H9 (cell line): ENCODE data around the gene ADGRD1. TPM values are rescaled to one million over a fixed set of nuclear protein-coding genes. Genes with fewer than 3 reads are reported as not detected.
"Not testable (repeated sequence)": the region's sequence is repeated elsewhere in the genome, so short reads cannot be mapped to it uniquely, and the experiment has no call there.

ENCODE experiments used
- DNase-seq: peaks from one replicate; pipeline ENCODE4 v3.0.0-alpha.2; 2017
- H2AFZ ChIP-seq: one replicate; pipeline ENCODE4 v1.6.1; 2013; ENCODE audit warnings: mild to moderate bottlenecking, low read length, control low read depth, moderate library complexity
- H2AK5ac ChIP-seq: 2 replicates; pipeline ENCODE4 v1.6.1; 2013; ENCODE audit warnings: low read length, control low read depth, mixed read lengths; ENCODE audit not compliant: insufficient read length
- H2BK120ac ChIP-seq: one replicate; pipeline ENCODE4 v1.6.1; 2013; ENCODE audit warnings: low read depth, mild to moderate bottlenecking, low read length, control low read depth, inconsistent platforms; ENCODE audit not compliant: poor library complexity, severe bottlenecking
- H2BK12ac ChIP-seq: 2 replicates; pipeline ENCODE4 v1.6.1; 2013; ENCODE audit warnings: low read length, control low read depth, mixed read lengths, low read depth; ENCODE audit not compliant: insufficient read length
- H2BK15ac ChIP-seq: 2 replicates; pipeline ENCODE4 v1.6.1; 2013; ENCODE audit warnings: low read depth, low read length, control low read depth
- H2BK20ac ChIP-seq: one replicate; pipeline ENCODE4 v1.6.1; 2013; ENCODE audit warnings: low read depth, mild to moderate bottlenecking, low read length, control low read depth, inconsistent platforms; ENCODE audit not compliant: poor library complexity, severe bottlenecking
- H2BK5ac ChIP-seq: 2 replicates; pipeline ENCODE4 v1.6.1; 2013; ENCODE audit warnings: low read length, control low read depth, mixed read lengths; ENCODE audit not compliant: insufficient read length
- H3K14ac ChIP-seq: 2 replicates; pipeline ENCODE4 v1.6.1; 2013; ENCODE audit warnings: low read length, control low read depth; ENCODE audit not compliant: insufficient read depth
- H3K18ac ChIP-seq: 2 replicates; pipeline ENCODE4 v1.6.1; 2013; ENCODE audit warnings: low read depth, mild to moderate bottlenecking, mixed read lengths, low read length, control low read depth; ENCODE audit not compliant: insufficient read length
- H3K23ac ChIP-seq: 2 replicates; pipeline ENCODE4 v1.6.1; 2013; ENCODE audit warnings: low read length, control low read depth, mixed read lengths, low read depth; ENCODE audit not compliant: insufficient read length
- H3K23me2 ChIP-seq: 2 replicates; pipeline ENCODE4 v1.6.1; 2013; ENCODE audit warnings: low read depth, mild to moderate bottlenecking, mixed read lengths, low read length, control low read depth; ENCODE audit not compliant: insufficient read length, poor library complexity, severe bottlenecking
- H3K27ac ChIP-seq: 2 replicates; pipeline ENCODE4 v1.5.1; 2013; ENCODE audit warnings: low read length, control low read depth, mixed read lengths, low read depth; ENCODE audit not compliant: insufficient read length
- H3K27me3 ChIP-seq: 2 replicates; pipeline ENCODE4 v1.6.1; 2013; ENCODE audit warnings: low read length, control low read depth, inconsistent platforms; ENCODE audit not compliant: insufficient read depth
- H3K4ac ChIP-seq: 2 replicates; pipeline ENCODE4 v1.6.1; 2013; ENCODE audit warnings: low read depth, mild to moderate bottlenecking, control low read depth, inconsistent platforms, low read length, moderate library complexity
- H3K4me1 ChIP-seq: 2 replicates; pipeline ENCODE4 v1.6.1; 2013; ENCODE audit warnings: low read length, control low read depth, inconsistent platforms; ENCODE audit not compliant: insufficient read depth
- H3K4me2 ChIP-seq: 2 replicates; pipeline ENCODE4 v1.6.1; 2013; ENCODE audit warnings: low read length, control low read depth, mixed read lengths; ENCODE audit not compliant: insufficient read length, insufficient read depth
- H3K56ac ChIP-seq: 2 replicates; pipeline ENCODE4 v1.6.1; 2013; ENCODE audit warnings: low read depth, mild to moderate bottlenecking, mixed read lengths, low read length, control low read depth; ENCODE audit not compliant: insufficient read length
- H3K79me1 ChIP-seq: 2 replicates; pipeline ENCODE4 v1.6.1; 2013; ENCODE audit warnings: low read depth, mild to moderate bottlenecking, moderate library complexity, low read length, control low read depth, inconsistent platforms; ENCODE audit not compliant: insufficient read depth, poor library complexity, severe bottlenecking
- H3K79me2 ChIP-seq: 2 replicates; pipeline ENCODE4 v1.6.1; 2013; ENCODE audit warnings: low read length, control low read depth, inconsistent platforms; ENCODE audit not compliant: insufficient read depth
- H3K9ac ChIP-seq: 2 replicates; pipeline ENCODE4 v1.6.1; 2013; ENCODE audit warnings: low read length, control low read depth, mixed read lengths; ENCODE audit not compliant: insufficient read length; ENCODE audit errors: extremely low read depth
- H3K9me3 ChIP-seq: one replicate; pipeline ENCODE4 v1.6.1; 2013; ENCODE audit warnings: low read depth, low read length, inconsistent platforms; ENCODE audit not compliant: control insufficient read depth
- H3T11ph ChIP-seq: one replicate; pipeline ENCODE4 v1.6.1; 2013; ENCODE audit warnings: mild to moderate bottlenecking, low read length, control low read depth, inconsistent platforms
- H4K20me1 ChIP-seq: one replicate; pipeline ENCODE4 v1.6.1; 2013; ENCODE audit not compliant: control insufficient read depth, insufficient read length, insufficient read depth
- H4K5ac ChIP-seq: 2 replicates; pipeline ENCODE4 v1.6.1; 2013; ENCODE audit warnings: low read depth, mild to moderate bottlenecking, mixed read lengths, low read length, control low read depth; ENCODE audit not compliant: insufficient read length
- H4K8ac ChIP-seq: replicated peaks from 2 replicates; pipeline ENCODE4 v1.6.1; 2013; ENCODE audit warnings: low read length, control low read depth, mixed read lengths, low read depth; ENCODE audit not compliant: insufficient read length
- H4K91ac ChIP-seq: 2 replicates; pipeline ENCODE4 v1.6.1; 2013; ENCODE audit warnings: low read depth, mild to moderate bottlenecking, moderate library complexity, mixed read lengths, low read length, control low read depth; ENCODE audit not compliant: insufficient read length
- H3K27ac Mint-ChIP-seq, 3 experiments: 2 replicates in 2 of 3; 3 replicates in 1 of 3; pipeline ENCODE4 v1.8.0; 2020 to 2021; ENCODE audit warnings: mixed read lengths in 3 of 3, mild to moderate bottlenecking in 1 of 3, moderate library complexity in 1 of 3
- H3K27me3 Mint-ChIP-seq: 2 replicates; pipeline ENCODE4 v1.8.0; 2021; ENCODE audit warnings: low read depth, mild to moderate bottlenecking, moderate library complexity, mixed read lengths
- H3K36me3 Mint-ChIP-seq, 3 experiments: 2 replicates in 2 of 3; 3 replicates in 1 of 3; pipeline ENCODE4 v1.8.0; 2020 to 2021; ENCODE audit warnings: low read depth in 3 of 3, mixed read lengths in 3 of 3; ENCODE audit not compliant: insufficient read depth in 1 of 3
- H3K4me1 Mint-ChIP-seq, 2 experiments: 2 replicates each; pipeline ENCODE4 v1.8.0; 2020; ENCODE audit warnings: mixed read lengths in 2 of 2
- H3K4me3 Mint-ChIP-seq, 2 experiments: 2 replicates in 1 of 2; 3 replicates in 1 of 2; pipeline ENCODE4 v1.8.0; 2020 to 2021; ENCODE audit warnings: mild to moderate bottlenecking in 2 of 2, mixed read lengths in 2 of 2, moderate library complexity in 1 of 2
- H3K9me3 Mint-ChIP-seq, 2 experiments: 2 replicates in 1 of 2; 3 replicates in 1 of 2; pipeline ENCODE4 v1.8.0; 2020; ENCODE audit warnings: mild to moderate bottlenecking in 2 of 2, mixed read lengths in 2 of 2, moderate library complexity in 1 of 2
- WGBS: extraction: QIAGEN DNeasy Blood & Tissue Kit; methylation state at CpG from one replicate; pipeline ENCODE4 v1.1.7; 2013; ENCODE audit warnings: missing lambda C conversion rate, low lambda C conversion rate, mixed read lengths; ENCODE audit not compliant: insufficient read length; ENCODE audit errors: extremely low coverage; 5-methylcytosine and 5-hydroxymethylcytosine counted together
- total RNA-seq: library from RNA; stranded (reverse); gene quantifications from 2 replicates; pipeline ENCODE4 v1.2.1, GENCODE V29; 2021
- TF ChIP-seq, protein P1 (sequence below): fragments of 200-600 bp; sonication (generic); conservative IDR thresholded peaks from 3 replicates; pipeline ENCODE4 v1.8.0; 2021; ENCODE audit warnings: antibody characterized with exemption, mild to moderate bottlenecking

ADGRD1 gene
- total RNA-seq, 1 experiment from 2014 or later = 0.52 TPM

DNA sequence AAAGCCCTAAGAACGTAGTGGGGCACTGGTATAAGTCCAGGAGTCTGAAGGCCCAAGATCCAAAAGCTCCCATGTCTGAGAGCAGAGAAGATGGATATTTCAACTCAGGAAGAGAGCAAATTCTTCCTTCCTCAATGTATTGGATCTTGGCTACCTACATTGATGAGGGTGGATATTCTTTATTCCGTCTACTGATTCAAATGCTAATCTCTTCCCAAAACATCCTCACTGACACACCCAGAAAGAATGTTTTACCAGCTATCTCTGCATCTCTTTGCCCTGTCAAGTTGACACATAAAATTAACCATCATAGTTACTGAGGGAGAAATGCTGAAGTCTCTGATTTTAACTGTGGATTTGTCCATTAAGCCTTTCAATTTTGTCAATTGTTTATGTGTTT lies 16.6 kb upstream of the ADGRD1 start:
- peaks cover 0 to 9% (median 3%) of the 10 kb centered on the region in 3 experiments; a peak in 4 of 7 replicates for H3K36me3 Mint-ChIP-seq
- Histone ChIP-seq H3K79me2 (no peaks in the 10 kb centered on the region), H2AFZ (no peak overlapping the region), H3K27ac (no peak overlapping the region), H2AK5ac (no peak overlapping the region), H3T11ph (no peak overlapping the region), H2BK120ac (no peak overlapping the region), H3K4me2 (no peak overlapping the region), H3K23ac (no peak overlapping the region), H3K9ac (no peak overlapping the region), H4K8ac (no peak overlapping the region), H3K4ac (no peak overlapping the region), H2BK20ac (no peak overlapping the region), H3K79me1 (no peaks in the 10 kb centered on the region), H4K5ac (no peak overlapping the region), H3K56ac (no peak overlapping the region), H3K4me1 (no peaks in the 10 kb centered on the region), H2BK12ac (no peak overlapping the region), H3K9me3 (no peaks in the 10 kb centered on the region), H2BK15ac (no peak overlapping the region), H4K91ac (no peak overlapping the region), H3K14ac (no peak overlapping the region), H3K18ac (no peak overlapping the region), H3K23me2 (no peaks in the 10 kb centered on the region), H4K20me1 (no peaks in the 10 kb centered on the region), H2BK5ac (no peak overlapping the region), H3K27me3 (no peaks in the 10 kb centered on the region)
- no peak overlapping the region for H3K4me3 Mint-ChIP-seq
- H3K4me1 Mint-ChIP-seq = peaks cover 2% of the 10 kb centered on the region in 2 experiments; a peak in 1 of 4 replicates
- H3K9me3 Mint-ChIP-seq = peaks cover 18 to 32% of the 10 kb centered on the region in 2 experiments
- no peak for DNase-seq
- H3K27ac Mint-ChIP-seq = no peak overlapping the region
- no CpG with 5 or more reads among the region's 2 CpGs for WGBS
- H3K27me3 Mint-ChIP-seq = peaks cover 6% of the 10 kb centered on the region
- TF ChIP-seq, protein P1, sequence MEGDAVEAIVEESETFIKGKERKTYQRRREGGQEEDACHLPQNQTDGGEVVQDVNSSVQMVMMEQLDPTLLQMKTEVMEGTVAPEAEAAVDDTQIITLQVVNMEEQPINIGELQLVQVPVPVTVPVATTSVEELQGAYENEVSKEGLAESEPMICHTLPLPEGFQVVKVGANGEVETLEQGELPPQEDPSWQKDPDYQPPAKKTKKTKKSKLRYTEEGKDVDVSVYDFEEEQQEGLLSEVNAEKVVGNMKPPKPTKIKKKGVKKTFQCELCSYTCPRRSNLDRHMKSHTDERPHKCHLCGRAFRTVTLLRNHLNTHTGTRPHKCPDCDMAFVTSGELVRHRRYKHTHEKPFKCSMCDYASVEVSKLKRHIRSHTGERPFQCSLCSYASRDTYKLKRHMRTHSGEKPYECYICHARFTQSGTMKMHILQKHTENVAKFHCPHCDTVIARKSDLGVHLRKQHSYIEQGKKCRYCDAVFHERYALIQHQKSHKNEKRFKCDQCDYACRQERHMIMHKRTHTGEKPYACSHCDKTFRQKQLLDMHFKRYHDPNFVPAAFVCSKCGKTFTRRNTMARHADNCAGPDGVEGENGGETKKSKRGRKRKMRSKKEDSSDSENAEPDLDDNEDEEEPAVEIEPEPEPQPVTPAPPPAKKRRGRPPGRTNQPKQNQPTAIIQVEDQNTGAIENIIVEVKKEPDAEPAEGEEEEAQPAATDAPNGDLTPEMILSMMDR = no peak

DNA sequence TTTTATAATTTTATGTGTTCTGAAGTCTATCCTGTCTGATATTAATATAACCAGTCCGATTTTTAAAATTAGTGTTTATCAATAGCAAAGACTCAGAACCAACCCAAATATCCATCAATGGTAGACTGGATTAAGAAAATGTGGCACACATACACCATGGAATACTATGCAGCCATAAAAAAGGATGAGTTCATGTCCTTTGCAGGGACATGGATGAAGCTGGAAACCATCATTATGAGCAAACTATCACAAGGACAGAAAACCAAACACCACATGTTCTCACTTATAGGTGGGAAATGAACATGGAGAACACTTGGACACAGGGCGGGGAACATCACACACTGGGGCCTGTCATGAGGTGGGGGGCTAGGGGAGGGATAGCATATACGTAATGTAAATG lies 16.2 kb upstream of the ADGRD1 start:
- H3K9me3 ChIP-seq = not testable (repeated sequence)

More for the DNA sequence above, 16.2 kb upstream of the ADGRD1 start:
- not testable (repeated sequence) for H3K56ac ChIP-seq, H3K4me3 Mint-ChIP-seq, H3K4me1 ChIP-seq, H3K27ac ChIP-seq, H4K91ac ChIP-seq, H4K20me1 ChIP-seq, H2AFZ ChIP-seq, H2BK12ac ChIP-seq, H3K79me2 ChIP-seq, H3K36me3 Mint-ChIP-seq, H3K27ac Mint-ChIP-seq, H2BK5ac ChIP-seq, H2AK5ac ChIP-seq, H3K9ac ChIP-seq, H3K23ac ChIP-seq, H3K79me1 ChIP-seq, H3K18ac ChIP-seq, H3K14ac ChIP-seq, H3K4me1 Mint-ChIP-seq, H3K23me2 ChIP-seq, H3K4ac ChIP-seq, H3T11ph ChIP-seq, H2BK15ac ChIP-seq, H3K4me2 ChIP-seq, H2BK20ac ChIP-seq, H2BK120ac ChIP-seq, H4K8ac ChIP-seq, DNase-seq, H3K27me3 ChIP-seq, H4K5ac ChIP-seq, H3K27me3 Mint-ChIP-seq
- WGBS = no CpG with 5 or more reads among the region's 3 CpGs
- H3K9me3 Mint-ChIP-seq = peaks cover 18 to 32% of the 10 kb centered on the region in 2 experiments
